Sigmoid colon (tissue), 7 donors: ENCODE measurements around the gene TLNRD1. TPM values are rescaled to one million over a fixed set of nuclear protein-coding genes. Genes with fewer than 3 reads are reported as not detected.
A peak's percentile ranks its signal among the peaks of the same experiment; 100 is the strongest.

Source experiments
- DNase-seq: peaks from one replicate; pipeline ENCODE4 v3.0.0-alpha.2; 2019
- H3K27ac ChIP-seq, 4 donors: fragments of 200-600 bp; sonication (generic); one replicate each; pipeline ENCODE4 v1.5.1; 2016 to 2019; ENCODE audit warnings: mild to moderate bottlenecking in 1 of 4
- H3K27me3 ChIP-seq, 3 donors: fragments of 200-600 bp; sonication (generic); one replicate each; pipeline ENCODE4 v1.5.1; 2019; ENCODE audit warnings: mild to moderate bottlenecking in 1 of 3
- H3K36me3 ChIP-seq, 4 donors: fragments of 200-600 bp; sonication (generic); one replicate each; pipeline ENCODE4 v1.5.1; 2016 to 2019
- H3K4me1 ChIP-seq, 4 donors: fragments of 200-600 bp; sonication (generic); one replicate each; pipeline ENCODE4 v1.5.1; 2017 to 2019
- H3K4me3 ChIP-seq, 4 donors: fragments of 200-600 bp; sonication (generic); one replicate each; pipeline ENCODE4 v1.5.1; 2017 to 2019; ENCODE audit warnings: mild to moderate bottlenecking in 2 of 4, moderate library complexity in 1 of 4
- H3K9me3 ChIP-seq, 4 donors: fragments of 200-600 bp in 3 of 4; sonication (generic) in 3 of 4; one replicate each; pipeline versions ENCODE4 v1.5.1 to v1.6.1; 2013 to 2019
- CTCF ChIP-seq, 4 experiments: fragments of 450-650 bp in 3 of 4; fragments of 200-600 bp in 1 of 4; IDR thresholded peaks; one replicate each; pipeline ENCODE4 v1.5.1; 2016 to 2019; ENCODE audit warnings: antibody characterized with exemption in 4 of 4, mild to moderate bottlenecking in 3 of 4, moderate library complexity in 2 of 4
- EP300 ChIP-seq, 4 donors: sonication (generic); formaldehyde crosslinking; IDR thresholded peaks; one replicate each; pipeline ENCODE4 v1.6.1; 2017; ENCODE audit warnings: antibody characterized with exemption in 4 of 4
- POLR2A ChIP-seq, 2 donors: fragments of 450-650 bp; IDR thresholded peaks; one replicate each; pipeline ENCODE4 v1.6.1; 2016; ENCODE audit warnings: antibody characterized with exemption in 2 of 2, mild to moderate bottlenecking in 2 of 2, moderate library complexity in 2 of 2
- POLR2AphosphoS5 ChIP-seq, 4 donors: sonication (generic); formaldehyde crosslinking; IDR thresholded peaks; one replicate each; pipeline ENCODE4 v1.6.1; 2017; ENCODE audit warnings: antibody characterized with exemption in 4 of 4
- WGBS, 2 donors: extraction: QIAGEN DNeasy Blood & Tissue Kit; methylation state at CpG; one replicate each; pipeline ENCODE4 v1.1.7; 2013; 5-methylcytosine and 5-hydroxymethylcytosine counted together
- intact Hi-C: fragments of 100-400 bp; cut with DNase I; formaldehyde crosslinking; loops from one replicate; pipeline ENCODE4 v1.15.1; 2023
- polyA plus RNA-seq, 3 donors: library from polyadenylated mRNA; stranded (reverse); fragments of 200-250 nt; gene quantifications; one replicate each; pipeline ENCODE4 v1.2.3, GENCODE V29; 2013
- total RNA-seq, 4 donors: library from RNA; depleted of rRNA; stranded (reverse); fragments of >200 nt; gene quantifications; one replicate each; pipeline ENCODE4 v1.1.0, GENCODE V29; 2016
- donor health status: healthy with polysubstance abuse.
- donor health status: Bipolar disorder and iron deficiency.
- donor health status: healthy.

Gene TLNRD1
- total and polyA plus RNA-seq, 7 donors: 6.6 to 18.3 (median 12.5) TPM

GRCh38 chr15:80997692-80998091 is 3.0 kb upstream of the TLNRD1 start:
- no peak overlapping the region for H3K27ac ChIP-seq
- peaks cover 0 to 21% (median 10%) of the 10 kb centered on the region in 4 donors for H3K4me1 ChIP-seq
- DNase-seq: no peak
- H3K9me3 ChIP-seq: no peaks in the 10 kb centered on the region
- H3K36me3 ChIP-seq: peaks cover 0 to under 1% (median 0%) of the 10 kb centered on the region in 4 donors
- H3K4me3 ChIP-seq: no peak overlapping the region
- WGBS, 2 donors: 96 to 98% methylated on average over 1 of the region's 1 CpG
- intact Hi-C loops: loop anchor here (10.0 kb wide), 1 partner anchor 1047 kb away; the partner anchor contains the start of gene MEX3B
- H3K27me3 ChIP-seq: no peaks in the 10 kb centered on the region
- TF ChIP-seq EP300 (IDR thresholded peaks at IDR 0.05) (no peak), POLR2A (IDR thresholded peaks at IDR 0.05) (no peak), CTCF (IDR thresholded peaks at IDR 0.05) (no peak), POLR2AphosphoS5 (IDR thresholded peaks at IDR 0.05) (no peak)

- intact Hi-C loops: loop anchor here (10.0 kb wide), 1 partner anchor 1047 kb away; the partner anchor contains the start of gene MEX3B
- peaks cover 0 to 6% (median 0%) of the 10 kb centered on the region in 4 donors for H3K36me3 ChIP-seq
- H3K4me3 ChIP-seq: no peak overlapping the region
- no peak for DNase-seq
- H3K4me1 ChIP-seq: peaks cover 0 to 26% (median 15%) of the 10 kb centered on the region in 4 donors
- peak overlapping the region in 3 of 4 donors; percentile 3 to 20 (median 12) for H3K27ac ChIP-seq
- 65 to 93% methylated on average over 1 of the region's 1 CpG for WGBS, 2 donors
- H3K27me3 ChIP-seq: no peaks in the 10 kb centered on the region
- no peaks in the 10 kb centered on the region for H3K9me3 ChIP-seq
- TF ChIP-seq EP300 (IDR thresholded peaks at IDR 0.05): no peak
- TF ChIP-seq POLR2AphosphoS5 (IDR thresholded peaks at IDR 0.05): no peak
- TF ChIP-seq POLR2A (IDR thresholded peaks at IDR 0.05): no peak
- no peak for TF ChIP-seq CTCF (IDR thresholded peaks at IDR 0.05)
These were observed 2.5 kb upstream of the TLNRD1 start for GRCh38 chr15:80998251-80998650.

- no peaks in the 10 kb centered on the region for H3K27me3 ChIP-seq
- TF ChIP-seq POLR2AphosphoS5 (IDR thresholded peaks at IDR 0.05) (no peak), POLR2A (IDR thresholded peaks at IDR 0.05) (no peak), EP300 (IDR thresholded peaks at IDR 0.05) (no peak), CTCF (IDR thresholded peaks at IDR 0.05) (no peak)
- peak overlapping the region in 3 of 4 donors; percentile 79 to 88 (median 87) for H3K4me3 ChIP-seq
- H3K4me1 ChIP-seq: peaks cover 0 to 40% (median 25%) of the 10 kb centered on the region in 4 donors
- peaks cover 0 to 12% (median 0%) of the 10 kb centered on the region in 4 donors for H3K36me3 ChIP-seq
- H3K27ac ChIP-seq: peak overlapping the region; percentile 94 to 98 (median 96)
- H3K9me3 ChIP-seq: no peaks in the 10 kb centered on the region
- intact Hi-C loops: loop anchor here (10.0 kb wide), 2 partner anchors 325 to 1045 kb away; partner anchors contain the start of genes MEX3B and STARD5
- DNase-seq: no peak
- WGBS, 2 donors: 10 to 25% methylated on average over 13 of the region's 13 CpGs
These were observed 1.1 kb upstream of the TLNRD1 start for GRCh38 chr15:80999623-81000036.

GRCh38 chr15:81000144-81000623 is 539 bp upstream of the TLNRD1 start:
- H3K36me3 ChIP-seq: peaks cover 0 to 12% (median 0%) of the 10 kb centered on the region in 4 donors
- no peaks in the 10 kb centered on the region for H3K27me3 ChIP-seq
- TF ChIP-seq POLR2AphosphoS5 (IDR thresholded peaks at IDR 0.05) (no peak), POLR2A (IDR thresholded peaks at IDR 0.05) (no peak), EP300 (IDR thresholded peaks at IDR 0.05) (no peak)
- peak overlapping the region; percentile 79 to 88 (median 86) for H3K4me3 ChIP-seq
- DNase-seq: no peak
- H3K9me3 ChIP-seq: no peaks in the 10 kb centered on the region
- H3K27ac ChIP-seq: peak overlapping the region; percentile 94 to 98 (median 96)
- intact Hi-C loops: loop anchor here (10.0 kb wide), 1 partner anchor 325 kb away; the partner anchor contains the start of gene STARD5
- peaks cover 0 to 45% (median 27%) of the 10 kb centered on the region in 4 donors for H3K4me1 ChIP-seq
- 0 to 1% methylated on average over 21 of the region's 21 CpGs for WGBS, 2 donors
